B cell (primary cell): Measurements from ENCODE around the gene TPCN2. TPM values are rescaled to one million over a fixed set of nuclear protein-coding genes. Genes with fewer than 3 reads are reported as not detected.

Experiments
- ATAC-seq: fragments of 200-7000 bp; cut with Tn5 transposase; one replicate; pipeline ENCODE4 v1.10.0; 2021; ENCODE audit warnings: low read depth, mild to moderate bottlenecking, moderate number of reproducible peaks, moderate library complexity
- CTCF ChIA-PET: fragments of 350-600 bp; sonication (Branson Sonifier 250); formaldehyde crosslinking; loops from one replicate; lab custom pipeline; 2021; ENCODE audit warnings: antibody characterized with exemption, inconsistent platforms; lab: Charles Lee
- POLR2A ChIA-PET: fragments of 350-600 bp; sonication (Branson Sonifier 250); formaldehyde crosslinking; loops from one replicate; lab custom pipeline; 2021; ENCODE audit warnings: antibody characterized with exemption; lab: Charles Lee
- DNase-seq: peaks from one replicate; pipeline ENCODE4 v3.0.0; 2013
- H2AFZ ChIP-seq: 2 replicates; pipeline ENCODE4 v1.6.1; 2012; ENCODE audit warnings: mild to moderate bottlenecking, low read depth, low read length; ENCODE audit not compliant: insufficient read depth, poor library complexity, severe bottlenecking
- H3K27ac ChIP-seq, 2 donors: 1 replicate in 1 of 2; 2 replicates in 1 of 2; pipeline ENCODE4 v1.5.1; 2012 to 2013; ENCODE audit warnings: low read length in 2 of 2, mild to moderate bottlenecking in 2 of 2, moderate library complexity in 1 of 2
- H3K27me3 ChIP-seq, 4 experiments: fragments of 200-600 bp in 1 of 4; sonication (generic) in 1 of 4; replicated peaks in 1 of 4; 1 replicate in 2 of 4; 2 replicates in 2 of 4; pipeline versions ENCODE4 v1.6.1 to v1.7.0; 2013 to 2016; ENCODE audit warnings: low read length in 3 of 4, mild to moderate bottlenecking in 2 of 4, mixed read lengths in 1 of 4, moderate library complexity in 1 of 4; ENCODE audit not compliant: insufficient read depth in 4 of 4, control insufficient read depth in 3 of 4; ENCODE audit errors: control extremely low read depth in 1 of 4
- H3K36me3 ChIP-seq, 2 experiments: replicated peaks in 1 of 2; 1 replicate in 1 of 2; 2 replicates in 1 of 2; pipeline versions ENCODE4 v1.6.1 to v1.7.1; 2013; ENCODE audit warnings: low read length in 1 of 2; ENCODE audit not compliant: insufficient read depth in 2 of 2, control insufficient read depth in 1 of 2; ENCODE audit errors: control extremely low read depth in 1 of 2, extremely low read depth in 1 of 2
- H3K4me1 ChIP-seq, 2 donors: fragments of 200-600 bp in 1 of 2; sonication (generic) in 1 of 2; 1 replicate in 1 of 2; 2 replicates in 1 of 2; pipeline versions ENCODE4 v1.5.1 to v1.6.1; 2013 to 2017; ENCODE audit warnings: low read length in 2 of 2; ENCODE audit not compliant: control insufficient read depth in 2 of 2, insufficient read depth in 2 of 2
- H3K4me2 ChIP-seq: replicated peaks from 2 replicates; pipeline ENCODE3; 2012; ENCODE audit warnings: mild to moderate bottlenecking, low read depth, low read length; ENCODE audit not compliant: poor library complexity, severe bottlenecking
- H3K4me3 ChIP-seq, 5 experiments: fragments of 200-600 bp in 1 of 5; sonication (generic) in 1 of 5; 1 replicate in 3 of 5; 2 replicates in 2 of 5; pipeline versions ENCODE4 v1.5.1 to v1.7.0; 2011 to 2016; ENCODE audit warnings: low read length in 4 of 5, mild to moderate bottlenecking in 4 of 5, low read depth in 2 of 5, control low read depth in 1 of 5, moderate library complexity in 1 of 5; ENCODE audit not compliant: insufficient read depth in 1 of 5; ENCODE audit errors: control extremely low read depth in 1 of 5, extremely low read depth in 1 of 5
- H3K79me2 ChIP-seq: fragments of 200-600 bp; sonication (generic); one replicate; pipeline ENCODE4 v1.6.0; 2016; ENCODE audit warnings: low read length; ENCODE audit not compliant: control insufficient read depth, insufficient read depth
- H3K9ac ChIP-seq: fragments of 200-600 bp; sonication (generic); 2 replicates; pipeline ENCODE4 v1.6.1; 2017; ENCODE audit warnings: mild to moderate bottlenecking, low read length, moderate library complexity
- H3K9me3 ChIP-seq, 3 donors: one replicate each; pipeline versions ENCODE4 v1.6.1 to v1.7.1; 2013; ENCODE audit warnings: low read length in 2 of 3; ENCODE audit not compliant: control insufficient read depth in 2 of 3, insufficient read depth in 1 of 3; ENCODE audit errors: control extremely low read depth in 1 of 3
- H4K20me1 ChIP-seq: 2 replicates; pipeline ENCODE4 v1.6.0; 2012; ENCODE audit warnings: mild to moderate bottlenecking, low read length; ENCODE audit not compliant: insufficient read depth, control insufficient read depth, poor library complexity, severe bottlenecking
- H3K27ac Mint-ChIP-seq: one replicate; pipeline ENCODE4 v1.8.0; 2021; ENCODE audit warnings: mixed read lengths
- H3K27me3 Mint-ChIP-seq: one replicate; pipeline ENCODE4 v1.8.0; 2021; ENCODE audit warnings: mixed read lengths
- H3K4me1 Mint-ChIP-seq: one replicate; pipeline ENCODE4 v1.8.0; 2021; ENCODE audit warnings: mixed read lengths
- H3K4me3 Mint-ChIP-seq: one replicate; pipeline ENCODE4 v1.8.0; 2021; ENCODE audit warnings: mixed read lengths
- H3K9me3 Mint-ChIP-seq: one replicate; pipeline ENCODE4 v1.8.0; 2022; ENCODE audit warnings: mixed read lengths; ENCODE audit not compliant: insufficient read depth
- EZH2 ChIP-seq: IDR thresholded peaks from 2 replicates; pipeline ENCODE4 v1.6.1; 2012; ENCODE audit warnings: borderline replicate concordance, low read depth, mild to moderate bottlenecking, moderate library complexity, low read length; ENCODE audit not compliant: insufficient read depth, poor library complexity, severe bottlenecking
- WGBS: methylation state at CpG from one replicate; pipeline ENCODE4 v1.1.5; 2013; ENCODE audit warnings: missing lambda C conversion rate; ENCODE audit not compliant: insufficient coverage; 5-methylcytosine and 5-hydroxymethylcytosine counted together
- intact Hi-C: fragments of 100-400 bp; cut with micrococcal nuclease; formaldehyde crosslinking; loops from one replicate; pipeline ENCODE4 v1.10.0; 2022
- polyA plus RNA-seq: library from polyadenylated mRNA; depleted of rRNA; stranded (reverse); fragments of >200 nt; gene quantifications from 2 replicates; pipeline ENCODE4 v1.2.3, GENCODE V29; 2012
- total RNA-seq, 2 donors: library from RNA; stranded (reverse); fragments of 120-200 nt in 1 of 2; gene quantifications; 1 replicate in 1 of 2; 2 replicates in 1 of 2; pipeline versions ENCODE4 v1.2.3 to v1.2.4, GENCODE V29; 2013 to 2022
- TF ChIP-seq, protein P1 (sequence below): fragments of 200-600 bp; IDR thresholded peaks from one replicate; pipeline ENCODE4 v1.8.0; 2022; ENCODE audit warnings: antibody characterized with exemption, mild to moderate bottlenecking

TPCN2 gene
- total and polyA plus RNA-seq, 2 donors (not counting 1 experiment from before 2014, with no cell fraction given), result 16.8 to 71.4 TPM

DNA sequence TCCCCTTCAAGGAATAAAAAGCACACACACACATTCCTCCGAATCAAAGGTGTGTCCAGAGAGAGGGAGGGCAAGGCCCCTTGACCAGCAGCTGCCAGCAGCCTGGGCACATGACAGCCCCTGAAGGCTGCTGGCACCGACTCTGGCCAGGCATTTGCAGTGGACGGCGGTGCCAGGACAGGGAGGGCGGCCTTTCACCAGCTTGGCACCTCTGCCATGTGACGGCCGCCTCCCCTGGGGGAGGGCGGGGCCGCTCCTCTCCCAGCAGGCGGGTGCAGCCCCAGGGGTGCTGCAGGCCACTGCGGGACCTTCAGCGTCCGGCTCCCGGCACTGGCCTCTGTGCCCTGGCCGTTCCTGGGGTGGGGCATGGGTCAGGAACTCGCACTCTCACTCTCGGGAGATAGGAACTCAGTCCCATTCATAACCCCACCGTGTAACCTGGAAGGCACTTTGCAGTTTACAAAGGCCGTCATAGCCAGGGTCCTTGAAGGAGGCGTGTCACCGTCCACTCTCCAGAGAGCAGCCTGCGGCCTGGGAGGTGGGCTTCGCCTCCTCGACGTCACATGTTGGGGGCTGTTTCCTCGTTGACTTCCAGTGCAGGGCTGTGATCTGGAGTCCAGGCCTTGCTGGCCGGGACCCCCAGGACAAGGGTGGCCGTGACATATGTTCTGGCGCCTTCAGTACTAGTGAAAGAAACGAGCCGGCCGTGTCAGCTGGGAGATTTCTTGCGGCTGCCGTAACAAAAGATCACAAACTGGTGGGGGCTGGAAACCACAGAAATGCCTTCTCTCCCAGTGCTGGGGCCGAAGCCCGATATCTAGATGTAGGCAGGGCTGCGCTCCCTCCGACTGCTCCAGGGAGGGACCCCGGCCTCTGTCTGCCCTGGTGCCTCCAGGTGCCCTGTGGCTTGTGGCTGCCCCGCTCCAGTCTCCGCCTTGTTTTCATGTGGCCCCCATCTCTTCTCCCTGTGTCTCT, 67.1 kb downstream of the TPCN2 start:
- no peak for DNase-seq
- no peak for ATAC-seq
- Histone ChIP-seq H3K4me1 (no peaks in the 10 kb centered on the region), H3K36me3 (no peaks in the 10 kb centered on the region), H3K4me2 (no peak overlapping the region), H3K27me3 (no peaks in the 10 kb centered on the region), H3K4me3 (no peak overlapping the region), H4K20me1 (no peaks in the 10 kb centered on the region), H3K27ac (no peak overlapping the region), H3K9me3 (peaks cover 0 to 10% (median 0%) of the 10 kb centered on the region in 3 donors), H3K79me2 (no peaks in the 10 kb centered on the region), H2AFZ (no peak overlapping the region), H3K9ac (no peak overlapping the region)
- Mint-ChIP-seq H3K9me3 (no peaks in the 10 kb centered on the region), H3K27ac (no peak overlapping the region), H3K4me1 (peaks cover 2% of the 10 kb centered on the region), H3K27me3 (no peaks in the 10 kb centered on the region), H3K4me3 (no peak overlapping the region)
- no peak for TF ChIP-seq EZH2
- TF ChIP-seq, protein P1, sequence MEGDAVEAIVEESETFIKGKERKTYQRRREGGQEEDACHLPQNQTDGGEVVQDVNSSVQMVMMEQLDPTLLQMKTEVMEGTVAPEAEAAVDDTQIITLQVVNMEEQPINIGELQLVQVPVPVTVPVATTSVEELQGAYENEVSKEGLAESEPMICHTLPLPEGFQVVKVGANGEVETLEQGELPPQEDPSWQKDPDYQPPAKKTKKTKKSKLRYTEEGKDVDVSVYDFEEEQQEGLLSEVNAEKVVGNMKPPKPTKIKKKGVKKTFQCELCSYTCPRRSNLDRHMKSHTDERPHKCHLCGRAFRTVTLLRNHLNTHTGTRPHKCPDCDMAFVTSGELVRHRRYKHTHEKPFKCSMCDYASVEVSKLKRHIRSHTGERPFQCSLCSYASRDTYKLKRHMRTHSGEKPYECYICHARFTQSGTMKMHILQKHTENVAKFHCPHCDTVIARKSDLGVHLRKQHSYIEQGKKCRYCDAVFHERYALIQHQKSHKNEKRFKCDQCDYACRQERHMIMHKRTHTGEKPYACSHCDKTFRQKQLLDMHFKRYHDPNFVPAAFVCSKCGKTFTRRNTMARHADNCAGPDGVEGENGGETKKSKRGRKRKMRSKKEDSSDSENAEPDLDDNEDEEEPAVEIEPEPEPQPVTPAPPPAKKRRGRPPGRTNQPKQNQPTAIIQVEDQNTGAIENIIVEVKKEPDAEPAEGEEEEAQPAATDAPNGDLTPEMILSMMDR, result no peak
- intact Hi-C loops, result no loop called here
- ChIA-PET CTCF (interaction anchor here (1.0 kb wide), 1 partner anchor 11 kb away, joined by 3 read pairs; no protein-coding TSS in a partner anchor), POLR2A (no interaction called here)
- WGBS, result 93% methylated on average over 41 of the region's 41 CpGs

DNA sequence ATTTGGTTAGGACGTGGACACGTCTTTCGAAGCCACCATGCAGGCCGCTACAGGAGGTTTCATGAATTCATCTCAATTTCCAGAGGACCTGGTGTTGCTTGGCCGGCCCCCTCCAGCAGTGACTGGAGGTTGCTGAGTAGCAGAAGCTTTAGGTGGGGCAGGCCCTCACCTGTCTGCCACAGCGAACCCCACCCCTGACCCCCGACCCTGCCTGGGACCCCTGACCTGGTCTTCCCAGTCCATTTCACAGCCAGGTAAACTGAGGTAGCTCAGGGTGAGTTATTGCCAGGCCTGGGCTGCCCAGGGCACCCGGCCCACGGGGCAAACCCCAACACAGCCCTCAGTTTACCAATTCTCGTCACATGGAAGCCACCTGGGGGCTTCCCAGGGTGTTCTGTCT, 67.9 kb downstream of the TPCN2 start:
- no peak overlapping the region for H3K4me3 Mint-ChIP-seq
- peaks cover 6% of the 10 kb centered on the region for H3K4me1 Mint-ChIP-seq
- 86% methylated on average over 9 of the region's 10 CpGs for WGBS

More for the DNA sequence above, 67.9 kb downstream of the TPCN2 start:
- no peak overlapping the region for H2AFZ ChIP-seq
- ChIA-PET POLR2A (no interaction called here), CTCF (no interaction called here)
- no peak overlapping the region for H3K9ac ChIP-seq
- no peak overlapping the region for H3K27ac Mint-ChIP-seq
- peaks cover 0 to 10% (median 0%) of the 10 kb centered on the region in 3 donors for H3K9me3 ChIP-seq
- no peak overlapping the region for H3K4me2 ChIP-seq
- H3K4me3 ChIP-seq, result no peak overlapping the region
- H3K27ac ChIP-seq, result no peak overlapping the region
- H3K4me1 ChIP-seq, result peaks cover 5 to 6% of the 10 kb centered on the region in 2 donors
- intact Hi-C loops, result no loop called here
- TF ChIP-seq, protein P1, result no peak
- no peak for TF ChIP-seq EZH2
- no peaks in the 10 kb centered on the region for H3K79me2 ChIP-seq
- H3K27me3 ChIP-seq, result no peaks in the 10 kb centered on the region
- ATAC-seq (no peak), DNase-seq (no peak)
- H4K20me1 ChIP-seq, result no peaks in the 10 kb centered on the region
- no peaks in the 10 kb centered on the region for H3K9me3 Mint-ChIP-seq
- no peaks in the 10 kb centered on the region for H3K27me3 Mint-ChIP-seq
- H3K36me3 ChIP-seq, result no peaks in the 10 kb centered on the region
